ENCODE results near the gene CACNG1.

CACNG1 gene

GRCh38 chr17:67043283-67043682 is 1.1 kb upstream of the CACNG1 start:
- FAIRE-seq (no peak), DNase-seq (ENCODE audit: insufficient read length) (no peak)
- TF ChIP-seq POLR2AphosphoS5 (IDR thresholded peaks at IDR 0.05; ENCODE audit: low read depth, low read length) (no peak), TAF1 (IDR thresholded peaks at IDR 0.05; ENCODE audit: borderline replicate concordance, low read depth, low read length) (no peak), POLR2A (IDR thresholded peaks at IDR 0.05; ENCODE audit: low read depth, low read length) (no peak)

GRCh38 chr17:67044940-67045339 is 586 bp downstream of the CACNG1 start:
- TF ChIP-seq TAF1 (IDR thresholded peaks at IDR 0.05; ENCODE audit: borderline replicate concordance, low read depth, low read length) (no peak), POLR2A (IDR thresholded peaks at IDR 0.05; ENCODE audit: low read depth, low read length) (no peak), POLR2AphosphoS5 (IDR thresholded peaks at IDR 0.05; ENCODE audit: low read depth, low read length) (no peak)
- FAIRE-seq (no peak), DNase-seq (ENCODE audit: insufficient read length) (no peak)

- FAIRE-seq: no peak
- TF ChIP-seq POLR2A (IDR thresholded peaks at IDR 0.05; ENCODE audit: low read depth, low read length): no peak
- no peak for TF ChIP-seq TAF1 (IDR thresholded peaks at IDR 0.05; ENCODE audit: borderline replicate concordance, low read depth, low read length)
- no peak for TF ChIP-seq POLR2AphosphoS5 (IDR thresholded peaks at IDR 0.05; ENCODE audit: low read depth, low read length)
- no peak for DNase-seq (ENCODE audit: insufficient read length)
Measured at GRCh38 chr17:67046398-67046797, 2.0 kb downstream of the CACNG1 start.

DNA sequence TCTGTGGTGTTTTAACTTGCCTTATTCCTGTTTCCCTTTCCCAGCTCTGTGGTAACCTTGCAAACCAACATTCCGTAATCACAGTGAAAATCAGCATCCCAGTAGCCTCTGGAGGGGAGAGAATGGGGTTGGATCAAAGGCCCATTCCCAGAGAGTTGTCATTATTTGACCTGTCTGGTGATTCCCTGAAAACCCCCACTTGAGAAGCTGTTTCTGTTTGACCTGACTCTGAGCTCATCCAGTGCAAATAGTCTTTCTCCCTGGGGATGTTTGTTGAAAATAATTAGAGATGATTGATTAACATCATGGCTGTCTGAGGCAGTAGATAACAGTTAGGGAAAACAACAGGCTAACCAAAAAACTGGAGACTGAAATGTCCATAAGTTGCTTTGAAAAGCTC is 3.0 kb downstream of the CACNG1 start:
- FAIRE-seq: no peak
- DNase-seq (ENCODE audit: insufficient read length): no peak
- TF ChIP-seq POLR2AphosphoS5 (IDR thresholded peaks at IDR 0.05; ENCODE audit: low read depth, low read length) (no peak), POLR2A (IDR thresholded peaks at IDR 0.05; ENCODE audit: low read depth, low read length) (no peak), TAF1 (IDR thresholded peaks at IDR 0.05; ENCODE audit: borderline replicate concordance, low read depth, low read length) (no peak)

- FAIRE-seq: no peak
- TF ChIP-seq POLR2A (IDR thresholded peaks at IDR 0.05; ENCODE audit: low read depth, low read length) (no peak), TAF1 (IDR thresholded peaks at IDR 0.05; ENCODE audit: borderline replicate concordance, low read depth, low read length) (no peak), POLR2AphosphoS5 (IDR thresholded peaks at IDR 0.05; ENCODE audit: low read depth, low read length) (no peak)
Measured at GRCh38 chr17:67049025-67049739, 4.8 kb downstream of the CACNG1 start.

GRCh38 chr17:67050066-67050465 is 5.7 kb downstream of the CACNG1 start:
- TF ChIP-seq POLR2AphosphoS5 (IDR thresholded peaks at IDR 0.05; ENCODE audit: low read depth, low read length) (no peak), POLR2A (IDR thresholded peaks at IDR 0.05; ENCODE audit: low read depth, low read length) (no peak), TAF1 (IDR thresholded peaks at IDR 0.05; ENCODE audit: borderline replicate concordance, low read depth, low read length) (no peak)
- FAIRE-seq: no peak
- no peak for DNase-seq (ENCODE audit: insufficient read length)

More at GRCh38 chr17:67049025-67049739, 4.8 kb downstream of the CACNG1 start:
- DNase-seq (ENCODE audit: insufficient read length): no peak

- no peak for TF ChIP-seq TAF1 (IDR thresholded peaks at IDR 0.05; ENCODE audit: borderline replicate concordance, low read depth, low read length)
- no peak for TF ChIP-seq POLR2AphosphoS5 (IDR thresholded peaks at IDR 0.05; ENCODE audit: low read depth, low read length)
- no peak for TF ChIP-seq POLR2A (IDR thresholded peaks at IDR 0.05; ENCODE audit: low read depth, low read length)
- DNase-seq (ENCODE audit: insufficient read length) (no peak), FAIRE-seq (no peak)
Measured at GRCh38 chr17:67050471-67051154, 6.3 kb downstream of the CACNG1 start.

DNA sequence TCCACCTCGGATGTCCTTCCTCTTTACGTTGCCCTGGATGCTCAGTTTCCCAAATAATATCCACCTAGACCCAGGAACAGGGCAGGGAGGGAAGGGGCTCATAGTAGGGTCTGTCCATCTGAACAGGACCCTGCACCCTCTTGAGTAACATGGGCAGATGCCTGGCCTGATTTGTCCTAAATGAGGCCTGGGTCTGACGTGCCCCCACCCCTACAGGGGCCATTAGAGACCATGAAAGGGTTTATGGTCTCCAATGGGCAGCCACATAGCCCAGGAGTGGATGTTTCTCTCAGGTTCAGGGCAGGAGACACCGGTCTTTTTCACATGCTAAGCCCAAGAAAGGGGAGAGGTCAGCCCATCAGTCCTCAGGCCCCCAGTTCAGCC is 6.8 kb downstream of the CACNG1 start:
- TF ChIP-seq POLR2A (IDR thresholded peaks at IDR 0.05; ENCODE audit: low read depth, low read length) (no peak), POLR2AphosphoS5 (IDR thresholded peaks at IDR 0.05; ENCODE audit: low read depth, low read length) (no peak), TAF1 (IDR thresholded peaks at IDR 0.05; ENCODE audit: borderline replicate concordance, low read depth, low read length) (no peak)
- DNase-seq (ENCODE audit: insufficient read length): no peak
- FAIRE-seq: no peak

DNA sequence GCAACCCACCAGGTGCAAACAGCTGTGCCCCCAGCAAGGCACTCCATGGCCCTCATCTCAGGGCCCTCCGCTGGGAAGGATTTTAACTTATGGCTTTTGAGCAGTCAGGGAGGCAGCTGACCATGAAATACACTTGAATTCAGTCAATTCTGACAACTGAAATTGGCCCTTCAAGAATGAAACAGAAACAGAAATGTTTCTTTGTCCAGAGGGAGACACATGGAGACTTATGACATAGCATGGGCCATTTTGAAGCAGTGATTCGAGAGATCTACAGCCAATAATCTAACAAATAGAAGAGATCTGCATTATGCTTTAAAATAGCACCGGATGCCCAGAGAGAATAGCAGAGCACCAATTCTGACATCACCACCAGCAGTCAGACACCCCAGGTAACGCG is 7.5 kb downstream of the CACNG1 start:
- TF ChIP-seq POLR2AphosphoS5 (IDR thresholded peaks at IDR 0.05; ENCODE audit: low read depth, low read length) (no peak), TAF1 (IDR thresholded peaks at IDR 0.05; ENCODE audit: borderline replicate concordance, low read depth, low read length) (no peak), POLR2A (IDR thresholded peaks at IDR 0.05; ENCODE audit: low read depth, low read length) (no peak)
- no peak for FAIRE-seq
- DNase-seq (ENCODE audit: insufficient read length): no peak

- DNase-seq (ENCODE audit: insufficient read length): no peak
- no peak for FAIRE-seq
- TF ChIP-seq TAF1 (IDR thresholded peaks at IDR 0.05; ENCODE audit: borderline replicate concordance, low read depth, low read length): no peak
- no peak for TF ChIP-seq POLR2A (IDR thresholded peaks at IDR 0.05; ENCODE audit: low read depth, low read length)
- no peak for TF ChIP-seq POLR2AphosphoS5 (IDR thresholded peaks at IDR 0.05; ENCODE audit: low read depth, low read length)
Measured at GRCh38 chr17:67052720-67053437, 8.5 kb downstream of the CACNG1 start.

DNA sequence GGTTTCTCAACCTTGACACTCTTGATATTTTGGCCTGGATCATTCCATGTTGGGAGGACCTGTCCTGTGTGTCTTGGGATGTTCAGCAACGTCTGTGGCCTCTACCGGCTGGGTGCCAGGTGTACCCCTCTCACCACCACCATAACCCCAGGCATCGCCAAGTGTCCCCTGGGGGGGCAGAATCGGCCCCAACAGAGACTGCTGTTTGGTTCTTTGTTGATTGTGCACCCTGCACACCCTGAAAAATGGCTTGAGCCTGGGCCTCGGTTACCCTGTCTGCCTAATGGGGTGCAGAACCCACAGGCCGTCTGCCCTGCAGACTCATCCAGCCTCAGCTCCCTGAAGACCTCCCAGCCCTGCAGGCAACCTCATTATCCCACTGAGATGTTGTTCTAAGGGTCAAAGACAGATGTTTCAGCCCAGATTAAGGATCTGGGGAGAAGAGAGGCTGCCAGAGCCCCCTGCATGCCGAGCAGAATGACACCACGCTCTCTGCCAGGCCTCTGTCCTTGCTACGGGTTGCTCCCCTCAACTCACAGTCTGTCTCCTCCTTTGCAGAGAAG is 9.2 kb downstream of the CACNG1 start:
- DNase-seq (ENCODE audit: insufficient read length) (no peak), FAIRE-seq (no peak)
- TF ChIP-seq POLR2AphosphoS5 (IDR thresholded peaks at IDR 0.05; ENCODE audit: low read depth, low read length): no peak
- no peak for TF ChIP-seq TAF1 (IDR thresholded peaks at IDR 0.05; ENCODE audit: borderline replicate concordance, low read depth, low read length)
- TF ChIP-seq POLR2A (IDR thresholded peaks at IDR 0.05; ENCODE audit: low read depth, low read length): no peak
